ENCODE results near the gene CD93.

CD93 gene

GRCh38 chr20:23086056-23086566, at the start of gene CD93:
TSS of gene CD93 (minus strand) at chr20:23086324. CDS start at chr20:23086192, 132 bp downstream.
- DNase-seq = no peak

- DNase-seq = no peak
Observed at GRCh38 chr20:23133560-23133998, 47.5 kb upstream of the CD93 start.

- no peak for DNase-seq
Observed at GRCh38 chr20:23132930-23133559, 46.9 kb upstream of the CD93 start.

GRCh38 chr20:23132293-23132929, 46.3 kb upstream of the CD93 start:
- no peak for DNase-seq

GRCh38 chr20:23131766-23132165, 45.6 kb upstream of the CD93 start:
- no peak for DNase-seq

- no peak for DNase-seq
Observed at GRCh38 chr20:23130622-23131140, 44.6 kb upstream of the CD93 start.

- no peak for DNase-seq
Observed at GRCh38 chr20:23129891-23130621, 43.9 kb upstream of the CD93 start.

GRCh38 chr20:23129266-23129665, 43.1 kb upstream of the CD93 start:
- no peak for DNase-seq

- no peak for DNase-seq
Observed at GRCh38 chr20:23128461-23129125, 42.5 kb upstream of the CD93 start.

- no peak for DNase-seq
Observed at GRCh38 chr20:23127506-23128279, 41.6 kb upstream of the CD93 start.

- no peak for DNase-seq
Observed at GRCh38 chr20:23126281-23127061, 40.3 kb upstream of the CD93 start.

GRCh38 chr20:23125625-23126191, 39.6 kb upstream of the CD93 start:
- DNase-seq = no peak

GRCh38 chr20:23125159-23125558, 39.0 kb upstream of the CD93 start:
- no peak for DNase-seq

- no peak for DNase-seq
Observed at GRCh38 chr20:23123886-23124285, 37.8 kb upstream of the CD93 start.

GRCh38 chr20:23122796-23123655, 36.9 kb upstream of the CD93 start:
- no peak for DNase-seq

- DNase-seq = no peak
Observed at GRCh38 chr20:23122321-23122720, 36.2 kb upstream of the CD93 start.

GRCh38 chr20:23121751-23122320, 35.7 kb upstream of the CD93 start:
- no peak for DNase-seq

- DNase-seq = no peak
Observed at GRCh38 chr20:23120936-23121750, 35.0 kb upstream of the CD93 start.

GRCh38 chr20:23120261-23120660, 34.1 kb upstream of the CD93 start:
- no peak for DNase-seq
